ENCODE results near the gene CNST.
"Not testable (repeated sequence)": the region's sequence is repeated elsewhere in the genome, so short reads cannot be mapped to it uniquely, and the experiment has no call there.

CNST gene

DNA sequence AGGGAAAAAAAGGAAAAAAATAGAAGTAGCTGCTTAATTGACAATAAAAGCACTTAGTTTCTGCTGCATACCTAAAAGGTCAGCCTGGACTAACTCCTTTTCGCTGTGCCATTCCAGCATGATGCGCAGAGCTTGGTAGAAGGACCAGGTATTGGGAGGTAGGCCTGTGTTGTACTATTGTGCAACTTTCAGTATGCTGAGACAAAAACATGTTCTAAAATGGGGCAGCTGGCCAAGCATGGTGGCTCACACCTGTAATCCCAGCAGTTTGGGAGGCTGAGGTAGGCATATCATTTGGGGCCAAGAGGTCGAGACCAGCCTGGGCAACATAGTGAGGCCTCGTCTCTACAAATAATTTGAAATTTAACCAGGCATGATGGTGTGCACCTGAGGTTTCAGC lies 142.9 kb downstream of the CNST start:
- H3K27ac ChIP-seq (ENCODE audit: low read depth, low read length) = no peak overlapping the region
- TF ChIP-seq CTCF (IDR thresholded peaks at IDR 0.05; ENCODE audit: insufficient read depth, low read length, poor library complexity, severe bottlenecking) (no peak), EZH2phosphoT487 (conservative IDR thresholded peaks at IDR 0.05; ENCODE audit: low read length) (no peak)
- no peak overlapping the region for H3K4me2 ChIP-seq (ENCODE audit: low read depth, low read length, poor library complexity, severe bottlenecking)

DNA sequence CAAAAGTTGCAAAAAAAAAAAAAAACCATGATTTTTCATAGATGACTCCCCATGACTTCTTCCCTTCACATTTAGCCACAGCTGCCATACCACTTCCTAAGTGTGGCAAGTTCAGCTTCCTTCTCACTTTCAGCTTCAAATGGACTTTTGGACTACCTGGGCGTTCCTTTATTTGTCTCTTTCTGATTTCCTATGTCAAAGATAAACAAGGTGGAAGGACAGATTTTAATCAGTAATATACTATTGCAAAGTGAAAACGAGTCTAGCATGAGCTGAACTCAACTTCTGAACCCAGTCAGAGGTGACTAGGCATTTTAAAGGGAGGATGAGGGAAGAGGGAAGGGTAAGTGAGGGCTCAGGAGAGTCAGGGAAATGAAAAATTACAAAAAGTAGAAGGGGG lies 143.6 kb downstream of the CNST start:
- Histone ChIP-seq H3F3A (ENCODE audit: insufficient read depth) (no peaks in the 10 kb centered on the region), H3K9me3 (ENCODE audit: insufficient read depth, low read length) (no peaks in the 10 kb centered on the region), H3K27ac (ENCODE audit: low read depth, low read length) (no peak overlapping the region), H3K4me2 (ENCODE audit: low read depth, low read length, poor library complexity, severe bottlenecking) (no peak overlapping the region), H3K9ac (ENCODE audit: low read length) (no peak overlapping the region), H4K20me1 (ENCODE audit: low read depth, low read length) (no peaks in the 10 kb centered on the region), H3K9me2 (replicated peaks; ENCODE audit: insufficient read depth, low read length) (no peaks in the 10 kb centered on the region), H3K36me3 (ENCODE audit: low read length) (no peaks in the 10 kb centered on the region), H3K79me2 (ENCODE audit: insufficient read depth, low read length) (no peaks in the 10 kb centered on the region), H3K4me3 (ENCODE audit: insufficient read depth, low read length, poor library complexity, severe bottlenecking) (no peak overlapping the region), H2AFZ (ENCODE audit: low read depth, low read length, severe bottlenecking) (no peak overlapping the region), H3K27me3 (ENCODE audit: low read length) (no peaks in the 10 kb centered on the region)
- TF ChIP-seq EZH2phosphoT487 (conservative IDR thresholded peaks at IDR 0.05; ENCODE audit: low read length) = no peak

More for the DNA sequence above, 142.9 kb downstream of the CNST start:
- Histone ChIP-seq H3K9ac (ENCODE audit: low read length) (no peak overlapping the region), H3K9me3 (ENCODE audit: insufficient read depth, low read length) (no peaks in the 10 kb centered on the region), H3K9me2 (replicated peaks; ENCODE audit: insufficient read depth, low read length) (no peaks in the 10 kb centered on the region), H3F3A (ENCODE audit: insufficient read depth) (no peaks in the 10 kb centered on the region), H2AFZ (ENCODE audit: low read depth, low read length, severe bottlenecking) (no peak overlapping the region), H4K20me1 (ENCODE audit: low read depth, low read length) (no peaks in the 10 kb centered on the region), H3K79me2 (ENCODE audit: insufficient read depth, low read length) (no peaks in the 10 kb centered on the region), H3K36me3 (ENCODE audit: low read length) (no peaks in the 10 kb centered on the region), H3K4me3 (ENCODE audit: insufficient read depth, low read length, poor library complexity, severe bottlenecking) (no peak overlapping the region), H3K27me3 (ENCODE audit: low read length) (no peaks in the 10 kb centered on the region)

- H3K9ac ChIP-seq (ENCODE audit: low read length) = no peak overlapping the region
- H3K9me3 ChIP-seq (ENCODE audit: insufficient read depth, low read length) = no peaks in the 10 kb centered on the region
- H3K79me2 ChIP-seq (ENCODE audit: insufficient read depth, low read length) = no peaks in the 10 kb centered on the region
- H3K36me3 ChIP-seq (ENCODE audit: low read length) = no peaks in the 10 kb centered on the region
- no peaks in the 10 kb centered on the region for H4K20me1 ChIP-seq (ENCODE audit: low read depth, low read length)
- no peak overlapping the region for H3K4me3 ChIP-seq (ENCODE audit: insufficient read depth, low read length, poor library complexity, severe bottlenecking)
- no peaks in the 10 kb centered on the region for H3F3A ChIP-seq (ENCODE audit: insufficient read depth)
- H3K27me3 ChIP-seq (ENCODE audit: low read length) = no peaks in the 10 kb centered on the region
- H3K9me2 ChIP-seq (replicated peaks; ENCODE audit: insufficient read depth, low read length) = no peaks in the 10 kb centered on the region
- TF ChIP-seq CTCF (IDR thresholded peaks at IDR 0.05; ENCODE audit: insufficient read depth, low read length, poor library complexity, severe bottlenecking) (no peak), EZH2phosphoT487 (conservative IDR thresholded peaks at IDR 0.05; ENCODE audit: low read length) (no peak)
- H3K4me2 ChIP-seq (ENCODE audit: low read depth, low read length, poor library complexity, severe bottlenecking) = no peak overlapping the region
- no peak overlapping the region for H3K27ac ChIP-seq (ENCODE audit: low read depth, low read length)
- H2AFZ ChIP-seq (ENCODE audit: low read depth, low read length, severe bottlenecking) = no peak overlapping the region
Observed at GRCh38 chr1:246711548-246712003, 145.3 kb downstream of the CNST start.

DNA sequence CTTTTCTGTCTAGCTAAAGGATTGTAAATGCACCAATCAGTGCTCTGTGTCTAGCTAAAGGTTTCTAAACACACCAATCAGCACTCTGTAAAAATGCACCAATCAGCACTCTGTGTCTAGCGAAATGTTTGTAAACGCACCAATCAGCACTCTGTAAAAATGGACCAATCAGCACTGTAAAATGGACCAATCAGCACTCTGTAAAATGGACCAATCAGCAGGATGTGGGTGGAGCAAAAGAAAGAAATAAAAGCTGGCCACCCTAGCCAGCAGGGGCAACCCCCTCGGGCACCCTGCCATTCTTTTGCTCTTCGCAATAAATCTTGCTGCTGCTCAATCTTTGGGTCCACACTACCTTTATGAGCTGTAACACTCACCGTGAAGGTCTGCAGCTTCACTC lies 146.2 kb downstream of the CNST start:
- not testable (repeated sequence) for H3K4me3 ChIP-seq (ENCODE audit: insufficient read depth, low read length, poor library complexity, severe bottlenecking); H3K9me3 ChIP-seq (ENCODE audit: insufficient read depth, low read length); H3K9me2 ChIP-seq (replicated peaks; ENCODE audit: insufficient read depth, low read length); H3F3A ChIP-seq (ENCODE audit: insufficient read depth); H3K79me2 ChIP-seq (ENCODE audit: insufficient read depth, low read length); H3K9ac ChIP-seq (ENCODE audit: low read length); H3K27ac ChIP-seq (ENCODE audit: low read depth, low read length); H3K27me3 ChIP-seq (ENCODE audit: low read length); H4K20me1 ChIP-seq (ENCODE audit: low read depth, low read length); H2AFZ ChIP-seq (ENCODE audit: low read depth, low read length, severe bottlenecking); H3K4me2 ChIP-seq (ENCODE audit: low read depth, low read length, poor library complexity, severe bottlenecking); H3K36me3 ChIP-seq (ENCODE audit: low read length)

All from SU-DHL-6 (cell line).